Choroid plexus epithelial cell (primary cell): Measurements from ENCODE around the gene MRPL55.
"Not testable (repeated sequence)": the region's sequence is repeated elsewhere in the genome, so short reads cannot be mapped to it uniquely, and the experiment has no call there.

ENCODE experiments used
- DNase-seq: peaks from one replicate; pipeline ENCODE4 v3.0.0-alpha.2; 2010; ENCODE audit warnings: low read depth
- H3K4me3 ChIP-seq: 2 replicates; pipeline ENCODE4 v1.5.1; 2011; ENCODE audit warnings: low read depth, mild to moderate bottlenecking, control low read depth, low read length, moderate library complexity
- CTCF ChIP-seq: conservative IDR thresholded peaks from 2 replicates; pipeline ENCODE4 v1.5.1; 2011; ENCODE audit warnings: low read depth, mild to moderate bottlenecking, control low read depth, inconsistent platforms, low read length, moderate library complexity

Gene MRPL55

GRCh38 chr1:228118040-228118439 lies 8.9 kb upstream of the MRPL55 start:
- no peak for TF ChIP-seq CTCF
- no peak overlapping the region for H3K4me3 ChIP-seq
- DNase-seq = no peak

GRCh38 chr1:228117335-228117734 lies 8.2 kb upstream of the MRPL55 start:
- no peak overlapping the region for H3K4me3 ChIP-seq
- TF ChIP-seq CTCF = no peak
- no peak for DNase-seq

GRCh38 chr1:228114827-228115226 lies 5.7 kb upstream of the MRPL55 start:
- H3K4me3 ChIP-seq = no peak overlapping the region
- TF ChIP-seq CTCF = no peak
- DNase-seq = no peak

- no peak overlapping the region for H3K4me3 ChIP-seq
- TF ChIP-seq CTCF = no peak
- DNase-seq = no peak
Observed at GRCh38 chr1:228112617-228113016, 3.5 kb upstream of the MRPL55 start.

- TF ChIP-seq CTCF = no peak
- no peak overlapping the region for H3K4me3 ChIP-seq
- DNase-seq = no peak
Observed at GRCh38 chr1:228112167-228112566, 3.1 kb upstream of the MRPL55 start.

GRCh38 chr1:228111315-228111714 lies 2.2 kb upstream of the MRPL55 start:
- not testable (repeated sequence) for DNase-seq, H3K4me3 ChIP-seq

GRCh38 chr1:228110556-228110955 lies 1.5 kb upstream of the MRPL55 start:
- no peak overlapping the region for H3K4me3 ChIP-seq
- TF ChIP-seq CTCF = no peak
- DNase-seq = no peak
